Ascending aorta (tissue), 2 donors: ENCODE data around the gene NAA10. TPM values are rescaled to one million over a fixed set of nuclear protein-coding genes. Genes with fewer than 3 reads are reported as not detected.

Source experiments
- DNase-seq, 2 donors: peaks; one replicate each; pipeline ENCODE4 v3.0.0-alpha.2; 2019; ENCODE audit warnings: low spot score in 2 of 2
- H3K27ac ChIP-seq, 2 donors: fragments of 200-600 bp; sonication (generic); one replicate each; pipeline ENCODE4 v1.5.1; 2016 to 2017; ENCODE audit warnings: mild to moderate bottlenecking in 1 of 2
- H3K27me3 ChIP-seq: fragments of 200-600 bp; sonication (generic); one replicate; pipeline ENCODE4 v1.5.1; 2017
- H3K36me3 ChIP-seq, 2 donors: fragments of 200-600 bp; sonication (generic); one replicate each; pipeline ENCODE4 v1.5.1; 2016
- H3K4me1 ChIP-seq, 2 donors: fragments of 200-600 bp; sonication (generic); one replicate each; pipeline ENCODE4 v1.5.1; 2016 to 2017; ENCODE audit warnings: mild to moderate bottlenecking in 1 of 2
- H3K4me3 ChIP-seq, 2 donors: fragments of 200-600 bp; sonication (generic); one replicate each; pipeline ENCODE4 v1.5.1; 2016 to 2017; ENCODE audit warnings: mild to moderate bottlenecking in 1 of 2
- H3K9me3 ChIP-seq, 2 donors: fragments of 200-600 bp; sonication (generic); one replicate each; pipeline ENCODE4 v1.5.1; 2016
- CTCF ChIP-seq, 3 experiments: fragments of 200-600 bp in 2 of 3; fragments of 450-650 bp in 1 of 3; sonication (generic) in 2 of 3; IDR thresholded peaks; one replicate each; pipeline ENCODE4 v1.5.1; 2016 to 2019; ENCODE audit warnings: antibody characterized with exemption in 3 of 3, mild to moderate bottlenecking in 1 of 3, moderate library complexity in 1 of 3
- intact Hi-C: fragments of 100-400 bp; cut with DNase I; formaldehyde crosslinking; loops from one replicate; pipeline ENCODE4 v1.15.1; 2023
- total RNA-seq: library from RNA; depleted of rRNA; stranded (reverse); fragments of >200 nt; gene quantifications from one replicate; pipeline ENCODE4 v1.1.0, GENCODE V29; 2016

Gene NAA10
- total RNA-seq, 1 donor from 2014 or later, result 155 TPM

DNA sequence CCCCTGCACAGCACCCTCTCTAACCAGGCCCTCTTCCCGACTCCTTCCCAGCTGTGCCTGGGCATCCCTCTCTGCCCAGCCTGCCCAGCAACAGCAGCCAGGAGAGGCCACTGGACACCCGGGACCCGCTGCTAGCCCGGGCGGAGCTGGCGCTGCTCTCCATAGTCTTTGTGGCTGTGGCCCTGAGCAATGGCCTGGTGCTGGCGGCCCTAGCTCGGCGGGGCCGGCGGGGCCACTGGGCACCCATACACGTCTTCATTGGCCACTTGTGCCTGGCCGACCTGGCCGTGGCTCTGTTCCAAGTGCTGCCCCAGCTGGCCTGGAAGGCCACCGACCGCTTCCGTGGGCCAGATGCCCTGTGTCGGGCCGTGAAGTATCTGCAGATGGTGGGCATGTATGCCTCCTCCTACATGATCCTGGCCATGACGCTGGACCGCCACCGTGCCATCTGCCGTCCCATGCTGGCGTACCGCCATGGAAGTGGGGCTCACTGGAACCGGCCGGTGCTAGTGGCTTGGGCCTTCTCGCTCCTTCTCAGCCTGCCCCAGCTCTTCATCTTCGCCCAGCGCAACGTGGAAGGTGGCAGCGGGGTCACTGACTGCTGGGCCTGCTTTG lies 29.2 kb downstream of the NAA10 start:
- Histone ChIP-seq H3K4me3 (no peak overlapping the region), H3K4me1 (no peaks in the 10 kb centered on the region), H3K27me3 (no peaks in the 10 kb centered on the region), H3K27ac (no peak overlapping the region), H3K9me3 (no peaks in the 10 kb centered on the region), H3K36me3 (no peaks in the 10 kb centered on the region)
- no peak for DNase-seq
- no peak for TF ChIP-seq CTCF (IDR thresholded peaks at IDR 0.05)
- intact Hi-C loops, result no loop called here

DNA sequence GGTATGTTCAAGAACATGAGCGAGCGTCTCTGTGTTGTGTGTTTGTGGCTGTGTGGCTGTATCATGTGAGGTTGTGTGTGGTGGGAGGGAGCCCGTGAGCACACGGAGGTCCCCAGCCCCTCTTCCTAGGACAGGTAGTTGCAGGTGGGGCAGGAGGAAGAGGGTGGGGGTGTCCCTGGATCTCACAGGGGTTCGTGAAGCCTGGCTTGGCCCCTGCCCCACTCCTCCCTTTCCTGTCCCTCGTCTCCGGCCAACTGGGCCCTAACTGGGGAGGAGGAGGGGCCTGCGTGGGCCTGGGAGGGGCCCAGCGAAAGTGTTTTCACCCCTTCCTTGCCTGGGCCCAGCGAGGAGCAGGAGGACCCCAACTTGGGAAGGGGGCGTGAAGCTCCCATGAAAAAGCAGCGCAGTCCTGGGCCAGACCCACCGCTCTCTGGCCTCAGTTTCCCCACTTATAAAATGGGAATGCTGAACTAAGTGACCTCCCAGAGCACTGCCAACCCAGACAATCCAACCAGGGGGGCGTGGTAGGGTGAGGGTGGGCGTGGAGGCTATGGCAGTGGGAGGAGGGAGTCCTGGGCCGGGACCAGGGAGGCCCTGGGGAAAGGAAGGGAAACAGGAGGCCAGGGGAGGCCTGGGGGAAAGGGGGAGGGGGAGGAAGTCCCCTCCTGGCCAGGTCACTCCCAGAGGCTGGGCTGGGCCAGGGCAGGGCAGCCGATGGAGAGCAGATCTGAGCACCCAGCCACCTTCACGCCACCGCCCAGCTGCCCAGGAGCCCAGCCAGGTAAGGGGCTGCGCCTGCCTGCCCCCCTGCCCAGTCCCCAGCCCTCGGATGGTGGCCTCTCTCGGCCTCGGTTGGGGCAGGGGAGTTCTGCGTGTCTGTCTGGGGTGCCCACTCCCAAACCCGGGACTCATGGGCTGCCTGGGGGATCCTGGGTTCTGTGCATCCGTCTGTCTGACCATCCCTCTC lies 30.6 kb downstream of the NAA10 start, which contains the start of gene AVPR2:
AVPR2 (plus strand) TSS at position 683 of the 967 bp plus-strand sequence. CDS start 473 bp downstream, outside the sequence.
- H3K4me1 ChIP-seq, result no peaks in the 10 kb centered on the region
- intact Hi-C loops, result no loop called here
- no peaks in the 10 kb centered on the region for H3K27me3 ChIP-seq
- no peak within 1 kb of the TSS for H3K27ac ChIP-seq
- H3K9me3 ChIP-seq, result no peaks in the 10 kb centered on the region
- DNase-seq, result no peak
- no peaks in the 10 kb centered on the region for H3K36me3 ChIP-seq
- no peak within 1 kb of the TSS for H3K4me3 ChIP-seq
- TF ChIP-seq CTCF (IDR thresholded peaks at IDR 0.05), result no peak

- Histone ChIP-seq H3K4me1 (no peaks in the 10 kb centered on the region), H3K36me3 (no peaks in the 10 kb centered on the region), H3K27me3 (no peaks in the 10 kb centered on the region), H3K27ac (no peak overlapping the region), H3K9me3 (no peaks in the 10 kb centered on the region), H3K4me3 (no peak overlapping the region)
- intact Hi-C loops, result no loop called here
- no peak for TF ChIP-seq CTCF (IDR thresholded peaks at IDR 0.05)
- no peak for DNase-seq
These were observed 31.4 kb downstream of the NAA10 start for GRCh38 chrX:153903238-153903980.

GRCh38 chrX:153902385-153902784 lies 32.5 kb downstream of the NAA10 start:
- Histone ChIP-seq H3K4me3 (no peak overlapping the region), H3K4me1 (no peaks in the 10 kb centered on the region), H3K27me3 (no peaks in the 10 kb centered on the region), H3K36me3 (no peaks in the 10 kb centered on the region), H3K9me3 (no peaks in the 10 kb centered on the region), H3K27ac (no peak overlapping the region)
- no peak for TF ChIP-seq CTCF (IDR thresholded peaks at IDR 0.05)
- no peak for DNase-seq
- intact Hi-C loops, result no loop called here

- H3K4me1 ChIP-seq, result no peaks in the 10 kb centered on the region
- no peak overlapping the region for H3K4me3 ChIP-seq
- DNase-seq, result no peak
- H3K27ac ChIP-seq, result no peak overlapping the region
- intact Hi-C loops, result no loop called here
- no peaks in the 10 kb centered on the region for H3K9me3 ChIP-seq
- H3K27me3 ChIP-seq, result no peaks in the 10 kb centered on the region
- TF ChIP-seq CTCF (IDR thresholded peaks at IDR 0.05), result no peak
- no peaks in the 10 kb centered on the region for H3K36me3 ChIP-seq
These were observed 33.1 kb downstream of the NAA10 start for GRCh38 chrX:153901753-153902140.
